ENCODE data around the gene BARHL1.

Gene BARHL1

DNA sequence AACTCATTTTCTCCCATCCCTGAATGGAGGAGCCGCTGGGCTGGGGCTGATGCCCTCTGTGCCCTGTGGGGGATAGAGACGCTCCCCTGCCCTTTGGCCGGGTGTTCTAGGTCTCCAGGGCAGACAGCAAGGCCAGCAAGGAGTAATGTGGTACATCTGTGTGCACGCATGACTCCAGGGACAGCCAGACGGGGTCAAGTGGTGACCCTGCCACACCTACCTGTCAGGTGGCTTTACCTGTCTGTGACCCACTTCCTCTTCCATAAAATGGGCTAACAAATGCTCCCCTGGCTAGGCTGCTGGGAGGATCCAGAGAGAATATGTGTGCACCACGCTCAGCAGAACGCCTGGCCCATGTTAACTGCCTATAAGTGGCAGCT, 35.4 kb upstream of the BARHL1 start:
- CTCF ChIA-PET: interaction anchor here (1.1 kb wide), 1 partner anchor 17 kb away, joined by 4 read pairs; no protein-coding TSS in a partner anchor
- H3K4me3 ChIP-seq (ENCODE audit: low read depth, low read length): no peak overlapping the region
- DNase-seq (ENCODE audit: low read depth, low spot score): no peak
- TF ChIP-seq, protein P1, sequence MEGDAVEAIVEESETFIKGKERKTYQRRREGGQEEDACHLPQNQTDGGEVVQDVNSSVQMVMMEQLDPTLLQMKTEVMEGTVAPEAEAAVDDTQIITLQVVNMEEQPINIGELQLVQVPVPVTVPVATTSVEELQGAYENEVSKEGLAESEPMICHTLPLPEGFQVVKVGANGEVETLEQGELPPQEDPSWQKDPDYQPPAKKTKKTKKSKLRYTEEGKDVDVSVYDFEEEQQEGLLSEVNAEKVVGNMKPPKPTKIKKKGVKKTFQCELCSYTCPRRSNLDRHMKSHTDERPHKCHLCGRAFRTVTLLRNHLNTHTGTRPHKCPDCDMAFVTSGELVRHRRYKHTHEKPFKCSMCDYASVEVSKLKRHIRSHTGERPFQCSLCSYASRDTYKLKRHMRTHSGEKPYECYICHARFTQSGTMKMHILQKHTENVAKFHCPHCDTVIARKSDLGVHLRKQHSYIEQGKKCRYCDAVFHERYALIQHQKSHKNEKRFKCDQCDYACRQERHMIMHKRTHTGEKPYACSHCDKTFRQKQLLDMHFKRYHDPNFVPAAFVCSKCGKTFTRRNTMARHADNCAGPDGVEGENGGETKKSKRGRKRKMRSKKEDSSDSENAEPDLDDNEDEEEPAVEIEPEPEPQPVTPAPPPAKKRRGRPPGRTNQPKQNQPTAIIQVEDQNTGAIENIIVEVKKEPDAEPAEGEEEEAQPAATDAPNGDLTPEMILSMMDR (IDR thresholded peaks at IDR 0.05; ENCODE audit: insufficient read depth, low read length, missing control alignments): no peak
- POLR2A ChIA-PET: no interaction called here

DNA sequence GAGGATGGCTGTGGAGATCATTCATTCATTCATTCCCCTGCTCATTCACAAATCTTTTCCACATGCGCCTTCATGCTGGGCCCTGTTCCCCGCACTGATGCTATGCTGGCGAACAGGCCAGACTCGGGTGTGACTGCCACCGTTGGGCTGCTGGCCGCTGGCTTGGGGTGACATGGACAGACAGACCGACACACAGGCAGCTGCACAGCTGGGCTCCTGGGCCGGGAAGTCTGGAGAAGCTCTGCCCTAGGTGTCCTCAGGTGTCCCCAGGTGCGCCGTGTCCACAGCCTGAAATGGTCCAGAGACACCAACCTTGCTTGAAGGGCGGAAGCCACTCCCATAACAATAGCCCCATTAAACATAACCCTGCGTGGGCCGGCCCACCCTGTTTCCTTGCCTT, 35.0 kb upstream of the BARHL1 start:
- no peak for DNase-seq (ENCODE audit: low read depth, low spot score)
- TF ChIP-seq, protein P1 (IDR thresholded peaks at IDR 0.05; ENCODE audit: insufficient read depth, low read length, missing control alignments): no peak
- POLR2A ChIA-PET: no interaction called here
- H3K4me3 ChIP-seq (ENCODE audit: low read depth, low read length): no peak overlapping the region
- CTCF ChIA-PET: interaction anchor here (0.6 to 1.1 kb wide), 2 partner anchors 16 to 17 kb away, joined by 3 to 4 read pairs; no protein-coding TSS in a partner anchor

DNA sequence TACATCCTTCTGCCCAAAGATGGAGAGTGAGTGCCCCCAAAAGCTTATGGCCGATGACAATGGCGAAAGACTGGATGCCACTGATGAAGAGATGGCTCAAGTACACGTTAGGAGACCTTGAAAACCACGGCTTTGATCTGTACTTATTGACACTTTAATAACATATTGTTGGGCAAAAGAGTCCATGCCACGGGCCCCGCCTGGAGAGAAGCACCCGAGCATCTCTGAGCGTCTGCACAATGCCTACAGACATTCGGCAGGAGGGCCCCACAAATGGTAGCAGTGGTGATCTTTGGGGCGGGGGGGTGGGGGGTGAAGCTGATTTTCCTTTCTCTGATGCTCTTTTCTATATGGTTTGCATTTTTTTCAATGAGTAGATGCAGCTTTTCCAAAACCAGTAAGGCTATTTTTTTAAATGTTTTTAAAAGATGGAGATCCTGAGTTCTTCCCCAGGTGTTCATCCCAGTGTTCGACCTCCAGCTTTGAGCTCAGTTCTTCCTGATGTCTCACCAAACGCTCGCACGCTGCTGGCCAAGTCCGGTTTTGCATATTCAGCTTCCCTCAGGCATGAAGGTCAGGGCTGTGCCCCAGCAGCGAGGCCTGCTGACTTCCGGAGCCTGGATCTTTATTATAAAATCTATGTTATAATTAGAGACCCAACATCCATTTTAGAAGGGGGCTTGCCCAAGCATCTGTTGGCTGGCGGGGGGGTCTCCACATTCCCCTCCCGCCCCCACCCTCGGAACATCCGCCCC, 34.3 kb upstream of the BARHL1 start:
- CTCF ChIA-PET: interaction anchor here (0.6 to 1.6 kb wide), 2 partner anchors 17 to 41 kb away, joined by 3 to 4 read pairs; no protein-coding TSS in a partner anchor
- H3K4me3 ChIP-seq (ENCODE audit: low read depth, low read length): no peak overlapping the region
- POLR2A ChIA-PET: no interaction called here
- TF ChIP-seq, protein P1 (IDR thresholded peaks at IDR 0.05; ENCODE audit: insufficient read depth, low read length, missing control alignments): no peak
- no peak for DNase-seq (ENCODE audit: low read depth, low spot score)

DNA sequence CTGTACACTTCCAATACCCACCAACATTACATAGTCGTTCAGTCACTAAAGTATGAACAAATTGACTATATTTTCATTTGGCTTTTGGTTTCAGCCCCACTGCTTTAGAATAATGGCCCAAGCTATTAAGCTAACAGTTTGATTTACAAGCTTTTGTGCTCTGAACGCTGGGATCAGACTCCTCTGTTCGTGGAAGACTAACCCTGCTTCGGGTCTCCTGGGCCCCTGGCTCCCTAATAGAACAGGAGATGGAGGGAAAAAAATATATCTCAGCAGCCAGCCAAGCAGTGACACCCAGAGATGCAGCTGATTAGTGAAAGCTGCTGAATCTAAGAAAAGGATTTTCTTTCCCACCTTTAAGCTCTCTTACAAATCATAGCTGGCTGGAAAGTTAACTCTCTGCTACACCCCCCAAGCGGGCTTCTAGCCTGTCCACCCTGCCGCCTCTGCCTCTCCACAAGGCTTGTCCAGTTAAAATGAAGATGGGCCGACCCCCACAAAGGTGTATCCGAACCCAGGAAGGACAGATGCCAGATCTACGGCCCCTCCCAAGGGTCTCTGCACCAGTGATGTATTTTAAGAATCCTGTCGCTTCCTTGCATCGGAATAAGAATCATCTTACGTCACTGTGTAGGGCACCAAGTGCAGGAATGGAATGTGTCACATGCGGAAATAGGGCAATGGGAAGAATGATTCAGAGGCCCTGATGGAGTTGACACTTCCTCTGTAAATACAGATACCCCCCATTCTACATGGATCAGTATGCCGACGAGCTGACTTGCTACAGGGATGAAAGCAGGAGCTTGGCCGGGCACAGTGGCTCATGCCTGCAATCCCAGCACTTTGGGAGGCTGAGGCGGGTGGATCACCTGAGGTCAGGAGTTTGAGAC, 33.4 kb upstream of the BARHL1 start:
- POLR2A ChIA-PET: interaction anchor here (0.6 kb wide), 1 partner anchor 17 kb away, joined by 4 read pairs; no protein-coding TSS in a partner anchor
- H3K4me3 ChIP-seq (ENCODE audit: low read depth, low read length): no peak overlapping the region
- no peak for DNase-seq (ENCODE audit: low read depth, low spot score)
- CTCF ChIA-PET: interaction anchor here (1.6 kb wide), 1 partner anchor 42 kb away, joined by 4 read pairs; no protein-coding TSS in a partner anchor
- TF ChIP-seq, protein P1 (IDR thresholded peaks at IDR 0.05; ENCODE audit: insufficient read depth, low read length, missing control alignments): no peak

DNA sequence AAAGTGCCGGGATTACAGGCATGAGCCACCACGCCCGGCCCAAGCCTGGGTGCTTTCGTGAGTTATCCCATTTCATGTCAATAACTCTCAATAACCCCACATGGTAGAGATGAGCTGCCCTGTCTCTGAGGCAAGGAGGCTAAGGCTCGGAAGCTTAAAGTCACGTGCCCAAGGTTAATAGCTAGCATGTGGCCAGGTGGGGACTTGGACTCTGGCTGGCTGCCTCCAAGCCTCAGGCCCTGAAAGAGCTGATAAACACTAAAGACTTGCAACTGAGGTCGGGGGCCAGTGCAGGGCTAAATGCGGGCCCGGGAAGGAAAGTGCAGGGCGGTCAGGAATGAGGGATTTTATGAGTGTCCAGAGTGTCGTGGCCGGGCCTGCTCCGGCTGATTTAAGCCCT, 30.9 kb upstream of the BARHL1 start:
- no peak for DNase-seq (ENCODE audit: low read depth, low spot score)
- TF ChIP-seq, protein P1 (IDR thresholded peaks at IDR 0.05; ENCODE audit: insufficient read depth, low read length, missing control alignments): no peak
- H3K4me3 ChIP-seq (ENCODE audit: low read depth, low read length): no peak overlapping the region
- CTCF ChIA-PET: no interaction called here
- POLR2A ChIA-PET: no interaction called here

DNA sequence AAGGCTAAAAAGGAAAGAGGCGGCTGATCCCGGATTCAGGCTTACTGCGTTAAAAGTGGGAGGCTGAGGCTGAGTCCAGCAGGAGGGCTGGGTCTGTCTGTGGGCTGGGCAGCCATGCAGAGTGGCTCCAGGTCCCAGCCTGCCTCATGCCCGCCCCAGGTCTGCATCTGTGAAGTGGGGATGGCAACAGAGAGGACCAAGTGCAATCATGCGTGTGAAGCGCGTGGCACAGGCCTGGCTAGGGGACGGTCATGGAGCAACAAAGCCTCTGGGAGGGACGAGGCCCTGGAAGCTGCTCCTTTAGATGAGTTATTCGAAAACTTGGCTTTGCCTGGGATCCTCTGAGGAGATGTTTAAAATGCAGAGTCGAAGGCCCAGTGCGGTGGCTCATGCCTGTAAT, 30.4 kb upstream of the BARHL1 start:
- ChIA-PET CTCF (no interaction called here), POLR2A (no interaction called here)
- TF ChIP-seq, protein P1 (IDR thresholded peaks at IDR 0.05; ENCODE audit: insufficient read depth, low read length, missing control alignments): no peak
- DNase-seq (ENCODE audit: low read depth, low spot score): no peak
- no peak overlapping the region for H3K4me3 ChIP-seq (ENCODE audit: low read depth, low read length)
